T-helper 2 cell treated with Interferon-gamma antibody and Interleukin-4, amounts not matched to agents 100 ng/mL and 5 ng/mL, for 36 hours (primary cell): ENCODE results near the gene SERTAD2. TPM values are rescaled to one million over a fixed set of nuclear protein-coding genes. Genes with fewer than 3 reads are reported as not detected.

Source experiments
- intact Hi-C: fragments of 100-400 bp; cut with micrococcal nuclease; formaldehyde crosslinking; loops from one replicate; pipeline ENCODE4 v1.15.1; 2023
- total RNA-seq: library from RNA; stranded (reverse); gene quantifications from 2 replicates; pipeline ENCODE4 v1.2.3, GENCODE V29; 2022

SERTAD2 gene
- total RNA-seq, 1 donor from 2014 or later: 24.6 TPM

DNA sequence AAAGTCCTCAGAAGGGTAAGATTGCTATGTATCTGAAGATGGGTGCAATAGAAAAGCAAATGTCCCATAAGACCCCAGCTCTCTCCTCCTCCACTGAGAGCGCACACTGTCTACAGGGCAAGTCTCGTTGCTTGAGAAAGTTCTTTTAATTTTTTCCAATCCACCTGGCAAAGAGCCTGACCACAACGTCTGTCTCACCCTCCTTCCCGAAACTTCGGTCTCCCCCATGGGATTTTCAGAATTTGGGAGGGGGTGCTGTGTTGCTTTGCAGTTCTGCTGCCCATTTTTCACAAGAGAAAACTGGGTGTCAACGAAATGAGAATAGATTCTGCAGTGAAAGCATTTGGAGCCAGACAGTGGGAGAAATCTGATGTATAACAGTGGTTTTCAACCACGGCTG is 40.4 kb downstream of the SERTAD2 start:
- intact Hi-C loops: no loop called here

DNA sequence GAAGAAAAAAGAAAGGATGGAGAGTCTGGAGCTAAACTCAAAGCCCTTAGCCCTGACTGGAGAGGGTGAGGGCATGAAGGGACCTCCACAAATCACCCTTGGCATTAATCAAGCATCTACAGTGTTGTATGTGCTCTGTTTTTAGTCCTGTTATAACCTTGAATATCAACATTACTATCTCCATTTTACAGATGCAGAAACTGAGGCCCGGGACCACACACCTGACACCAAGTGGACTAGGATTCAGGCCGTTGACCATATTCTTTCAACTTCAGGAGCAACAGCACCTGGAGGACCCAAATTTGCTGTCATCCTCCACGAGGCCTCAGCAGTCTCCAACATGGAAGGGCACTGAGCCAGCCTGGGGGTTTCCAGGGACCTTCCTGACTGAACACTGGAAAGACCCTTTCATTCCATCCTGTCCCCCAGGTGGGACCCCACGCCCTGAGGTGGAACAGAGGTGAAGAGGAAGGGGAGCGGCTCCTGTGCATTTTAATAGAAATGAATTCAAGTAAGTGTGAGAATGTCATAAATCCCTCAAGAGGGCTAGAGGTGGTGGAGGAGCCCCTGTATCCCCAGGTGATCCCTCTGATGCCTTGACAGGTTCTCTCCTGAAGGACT is 41.0 kb downstream of the SERTAD2 start:
- intact Hi-C loops: no loop called here

DNA sequence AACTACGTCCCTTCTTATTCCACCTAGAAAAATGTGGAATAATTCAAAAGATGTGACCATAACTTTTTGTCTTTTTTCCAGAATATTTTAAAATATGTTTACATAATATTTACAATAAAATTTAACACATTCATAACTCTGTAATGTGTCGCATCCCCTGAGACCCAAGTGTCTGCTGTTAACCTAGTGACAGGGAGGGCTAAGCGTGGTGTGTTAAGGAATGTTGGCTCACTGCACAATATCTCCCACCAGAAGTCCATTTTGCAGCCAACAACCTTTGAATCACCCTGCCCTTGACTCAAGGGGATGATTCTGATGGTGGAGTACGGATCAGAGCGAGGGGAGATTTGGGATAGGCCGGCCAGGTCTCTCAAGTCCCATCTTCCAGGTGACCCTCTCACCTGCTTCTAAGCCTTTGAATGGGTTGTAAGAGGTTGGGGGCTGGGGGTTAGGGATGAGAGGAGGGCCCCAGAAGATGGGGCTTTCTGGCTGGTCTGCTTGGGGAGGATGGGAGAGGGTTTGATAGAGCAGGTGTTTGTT is 43.3 kb downstream of the SERTAD2 start:
- intact Hi-C loops: no loop called here

DNA sequence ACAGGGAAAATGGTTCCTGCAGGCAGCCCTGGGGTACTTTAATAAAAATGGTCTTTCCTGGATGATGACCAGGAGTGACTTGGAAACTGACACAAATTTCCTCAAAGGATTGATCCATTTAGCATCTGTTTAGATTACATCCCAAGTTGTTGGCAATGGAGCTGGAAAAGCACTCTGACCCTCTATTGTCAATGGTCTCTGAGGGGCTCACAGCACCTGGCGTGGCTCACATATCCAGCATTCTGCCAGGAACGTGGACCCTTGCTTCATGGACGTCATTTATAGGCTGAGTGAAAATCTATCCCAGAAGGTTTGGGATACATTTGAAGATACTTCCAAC is 43.8 kb downstream of the SERTAD2 start:
- intact Hi-C loops: loop anchor here (1.0 to 5.0 kb wide), 4 partner anchors 222 to 447 kb away; partner anchors contain the start of genes CEP68 and SLC1A4

DNA sequence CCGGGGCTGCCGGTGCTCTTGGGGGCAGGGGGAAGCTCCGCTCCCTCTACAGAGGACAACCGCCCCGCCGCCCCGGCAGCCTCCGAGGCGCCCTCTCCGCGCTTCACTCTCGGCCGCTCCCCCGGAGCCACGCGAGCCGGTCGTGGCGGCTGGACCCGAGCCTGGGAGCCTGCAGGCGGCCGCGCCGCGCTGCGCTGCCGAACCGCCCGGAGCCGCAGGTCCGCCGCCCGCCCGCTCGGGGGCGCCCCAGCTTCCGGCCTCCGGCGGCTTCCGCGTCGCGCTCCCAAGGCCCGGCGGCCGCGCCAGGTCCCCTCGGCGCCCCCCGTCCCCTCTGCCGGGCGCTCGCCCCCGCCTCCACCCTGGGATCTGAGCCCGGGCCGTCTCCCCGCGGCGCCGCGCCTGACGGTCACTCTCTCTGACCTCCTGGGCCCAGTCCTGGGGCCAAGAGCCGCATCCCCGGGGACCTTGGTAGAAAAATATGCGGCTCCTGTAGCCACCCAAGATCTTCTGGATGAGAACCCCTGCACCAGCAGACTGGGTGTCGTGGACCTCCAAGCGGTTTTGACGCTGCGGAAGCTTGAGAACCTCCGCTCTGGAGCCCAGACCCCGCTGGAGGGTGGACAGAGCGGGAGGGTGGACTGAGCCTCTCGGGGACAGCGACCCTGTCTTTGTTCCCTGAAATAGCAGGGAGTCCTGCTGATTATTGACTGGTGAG is 44.3 kb downstream of the SERTAD2 start:
- intact Hi-C loops: loop anchor here (1.0 to 5.0 kb wide), 4 partner anchors 223 to 448 kb away; partner anchors contain the start of genes CEP68 and SLC1A4

DNA sequence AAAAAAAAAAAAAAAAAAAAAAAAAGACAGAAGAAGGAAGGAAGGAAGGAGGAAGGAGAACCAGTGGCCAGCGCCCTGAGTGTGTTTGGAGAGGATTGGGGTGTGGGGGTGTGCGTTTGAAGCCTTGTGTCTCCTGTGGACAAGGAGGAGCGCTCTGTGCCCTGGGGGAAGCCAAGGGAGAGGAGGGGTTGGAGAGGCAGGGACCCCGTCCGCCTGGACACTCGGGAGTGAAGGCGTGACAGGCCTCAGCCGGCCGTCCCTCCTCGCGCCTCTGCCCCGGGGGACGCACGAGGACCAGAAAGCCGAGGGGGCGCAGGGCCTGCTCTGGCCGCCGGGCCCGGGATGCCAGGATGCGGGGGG is 44.9 kb downstream of the SERTAD2 start:
- intact Hi-C loops: loop anchor here (1.0 to 5.0 kb wide), 4 partner anchors 223 to 448 kb away; partner anchors contain the start of genes CEP68 and SLC1A4

DNA sequence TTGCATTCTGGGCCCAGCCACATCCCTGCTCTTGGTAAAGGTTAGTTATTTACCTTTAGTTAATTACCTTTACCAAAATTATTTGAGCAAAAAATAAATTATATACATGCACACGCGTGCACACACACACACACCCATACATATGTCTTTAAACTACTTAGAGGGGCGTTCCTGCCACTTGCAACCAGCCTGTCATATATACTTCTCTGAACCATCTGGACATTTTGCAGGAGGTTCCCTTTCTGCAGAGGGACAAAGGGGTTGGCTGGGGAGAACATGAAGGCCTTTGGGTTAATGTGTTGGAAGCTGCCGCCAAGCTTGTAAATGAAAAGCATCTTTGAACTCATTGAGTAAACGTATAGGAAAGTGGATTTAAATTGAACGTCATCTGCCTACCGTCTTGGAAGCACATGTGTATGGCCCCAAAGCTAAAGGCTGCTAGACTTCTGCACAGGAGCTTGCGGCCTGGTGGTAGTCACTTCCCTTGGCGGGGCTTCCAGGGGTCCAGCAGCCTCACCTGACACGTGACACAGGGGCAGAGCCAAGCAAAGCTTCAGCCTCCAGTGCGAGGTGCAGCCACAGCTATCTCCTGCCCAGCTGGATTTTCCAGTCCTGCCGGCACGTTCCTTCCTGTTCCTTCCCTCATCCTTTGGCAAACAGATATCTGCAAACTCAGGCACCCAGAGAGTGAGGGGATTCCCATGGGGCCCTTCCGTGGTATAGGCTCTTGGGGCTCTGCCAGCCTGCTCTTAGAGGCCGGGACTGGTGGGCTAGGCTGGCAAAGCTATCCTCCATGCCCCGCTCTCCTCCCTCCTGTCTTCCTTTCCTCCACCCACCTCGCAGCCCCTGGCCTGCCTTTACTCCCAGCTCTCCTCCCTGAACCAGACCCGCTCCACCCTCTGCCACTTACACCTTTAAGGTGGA is 46.1 kb downstream of the SERTAD2 start:
- intact Hi-C loops: loop anchor here (1.0 to 5.0 kb wide), 9 partner anchors 21 to 450 kb away; partner anchors contain the start of genes AFTPH, CEP68, SERTAD2 and SLC1A4

DNA sequence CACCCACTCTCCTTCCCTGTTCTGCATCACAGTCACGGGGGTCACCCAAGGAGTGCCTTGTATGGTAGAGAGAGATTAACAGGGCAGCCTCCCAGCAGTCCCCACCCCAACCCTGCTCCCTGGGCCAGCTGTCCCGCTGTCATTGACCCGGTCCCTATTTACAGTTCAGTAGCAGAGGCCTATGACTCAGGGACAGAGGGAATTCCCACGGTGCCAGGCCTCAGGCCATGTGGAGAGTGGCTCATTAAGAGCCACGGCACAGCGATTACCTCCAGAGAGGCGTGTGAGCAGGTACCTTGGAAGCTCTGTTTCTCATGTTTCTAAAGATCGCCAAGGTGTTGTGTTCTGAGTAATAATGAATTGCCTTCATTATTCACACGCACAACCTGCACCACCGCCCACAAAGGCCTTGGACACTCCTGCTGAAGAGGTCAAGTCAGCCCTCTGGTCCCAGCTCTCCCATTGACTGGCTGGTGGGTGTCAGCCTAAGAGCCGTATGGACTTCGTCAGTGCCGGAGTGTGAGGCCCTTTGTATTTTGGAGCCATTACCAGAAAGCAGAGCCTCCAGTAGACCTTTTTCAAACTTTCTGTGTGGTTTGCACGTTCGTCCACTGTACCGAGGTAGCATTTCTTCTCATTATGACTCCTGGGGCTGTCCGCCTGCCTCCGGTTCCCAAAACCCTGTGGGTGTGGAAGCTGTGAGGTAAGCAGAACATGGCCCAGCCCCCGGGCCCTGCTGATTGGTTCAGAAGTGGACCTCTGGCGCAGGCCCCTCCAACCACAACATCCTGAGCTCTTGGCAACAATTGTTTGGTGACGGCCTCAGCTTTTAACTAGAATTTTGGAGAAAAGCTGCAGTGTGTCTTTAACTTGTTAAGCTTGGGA is 47.0 kb downstream of the SERTAD2 start:
- intact Hi-C loops: loop anchor here (1.0 to 5.0 kb wide), 9 partner anchors 20 to 451 kb away; partner anchors contain the start of genes AFTPH, CEP68, SERTAD2 and SLC1A4

DNA sequence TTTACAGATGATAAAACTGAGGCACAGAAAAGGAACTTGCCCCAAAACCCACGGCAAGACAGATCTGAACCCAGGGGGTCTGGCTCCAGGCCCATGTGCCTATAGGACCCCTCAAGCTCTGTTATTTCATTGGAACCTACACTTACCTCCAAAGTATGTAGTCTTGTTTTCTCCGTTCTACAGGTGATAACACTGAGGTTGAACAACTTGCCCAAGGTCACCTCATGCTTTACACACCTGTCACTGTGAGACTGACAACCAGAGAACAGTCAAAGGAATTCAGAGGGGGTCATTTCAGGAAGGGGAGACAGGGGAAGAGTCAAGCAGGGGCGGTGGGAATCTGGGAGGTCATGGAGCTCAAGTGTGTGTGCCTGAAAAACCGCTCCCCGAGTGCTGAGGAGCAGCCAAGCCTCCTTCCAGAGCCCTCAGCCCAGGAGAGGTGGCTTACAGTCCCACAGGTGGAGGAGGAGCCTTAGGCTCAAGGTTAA is 47.7 kb downstream of the SERTAD2 start:
- intact Hi-C loops: loop anchor here (2.0 to 5.0 kb wide), 7 partner anchors 19 to 451 kb away; partner anchors contain the start of genes CEP68 and SLC1A4

DNA sequence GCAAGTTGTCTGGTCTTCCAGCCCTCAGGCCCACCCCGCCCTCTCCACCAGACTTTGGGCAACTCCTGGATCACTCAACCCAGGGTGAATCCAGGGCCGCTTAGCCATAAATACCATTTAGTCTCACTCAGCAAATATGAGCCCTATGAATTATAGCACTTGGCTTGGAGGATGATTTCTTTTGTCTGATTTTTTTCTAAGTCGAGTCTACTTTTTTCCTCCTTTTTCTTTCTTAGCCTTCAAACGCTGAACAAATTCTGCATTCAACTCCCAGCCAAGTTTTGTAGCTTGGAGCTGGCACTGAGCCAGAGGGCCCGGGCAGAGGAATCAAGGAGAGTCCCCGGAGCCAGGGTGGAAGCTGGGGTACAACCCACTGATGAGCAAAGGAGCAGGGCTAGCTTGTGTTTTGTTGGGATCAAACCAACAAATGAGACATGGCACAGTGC is 48.7 kb downstream of the SERTAD2 start:
- intact Hi-C loops: loop anchor here (5.0 kb wide), 3 partner anchors 227 to 452 kb away; partner anchors contain the start of genes CEP68 and SLC1A4

DNA sequence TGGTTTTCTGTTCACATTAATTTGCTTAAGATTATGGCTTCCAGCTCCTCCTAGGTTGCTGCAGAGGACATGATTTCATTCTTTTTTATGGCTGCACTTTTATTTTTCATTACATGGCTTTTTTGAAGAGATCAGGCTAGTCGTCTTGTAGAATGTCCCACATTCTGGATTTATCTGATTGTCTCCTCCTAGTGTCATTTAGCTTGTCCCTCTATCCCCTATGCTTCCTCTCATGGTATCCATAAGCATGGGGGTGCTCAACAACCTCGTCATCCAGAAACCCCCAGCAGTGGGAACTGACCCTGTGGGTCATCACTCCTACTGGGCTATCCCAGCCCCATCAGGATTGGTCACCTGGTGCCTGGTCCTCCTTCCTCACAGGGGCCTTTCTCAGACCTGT is 49.6 kb downstream of the SERTAD2 start:
- intact Hi-C loops: no loop called here

DNA sequence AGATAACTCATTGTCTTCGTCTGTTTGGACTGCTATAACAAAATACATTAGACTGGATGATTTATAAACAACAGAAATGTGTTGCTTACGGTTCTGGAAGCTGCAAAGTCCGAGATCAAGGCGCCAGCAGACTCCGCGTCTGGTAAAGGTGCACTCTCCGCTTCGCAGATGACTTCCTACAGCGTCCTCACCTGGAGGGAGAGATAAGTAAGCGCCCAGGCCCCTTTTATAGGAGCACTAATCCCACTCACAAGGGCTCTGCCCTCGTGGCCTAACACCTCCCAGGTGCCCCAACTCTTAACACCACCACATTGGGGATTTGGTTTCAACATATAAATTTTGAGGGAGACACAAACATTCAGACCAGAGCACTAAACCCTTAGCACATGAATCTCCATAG is 51.3 kb downstream of the SERTAD2 start:
- intact Hi-C loops: no loop called here

DNA sequence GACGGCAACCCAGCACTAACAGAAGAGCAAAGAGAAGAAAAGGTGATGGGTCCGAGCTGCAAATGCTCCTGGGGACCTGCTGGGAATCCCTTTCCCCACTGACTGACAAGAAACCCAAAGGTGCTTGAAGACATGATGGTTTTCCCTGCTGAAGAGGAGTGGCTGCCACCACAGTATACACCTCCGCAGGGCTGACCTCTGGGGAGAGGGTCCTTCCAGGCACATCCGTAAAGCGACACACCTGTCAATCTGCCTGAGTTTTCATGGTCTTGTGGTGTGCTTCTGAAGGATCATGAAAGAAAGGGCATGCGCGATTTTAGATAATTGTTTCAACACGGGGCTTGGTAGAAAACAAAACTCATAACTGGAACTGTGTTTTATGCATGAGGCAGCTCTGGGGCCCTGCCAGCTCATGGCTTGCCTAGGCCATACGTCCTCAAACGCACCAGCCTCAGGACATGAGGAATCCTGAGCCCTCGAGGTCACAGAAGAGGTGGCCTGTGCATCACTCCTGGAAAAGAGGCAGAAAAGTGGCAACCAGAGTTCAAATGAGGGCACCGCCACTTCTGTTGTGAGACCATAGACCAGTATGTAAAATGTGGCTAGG is 51.8 kb downstream of the SERTAD2 start:
- intact Hi-C loops: no loop called here

DNA sequence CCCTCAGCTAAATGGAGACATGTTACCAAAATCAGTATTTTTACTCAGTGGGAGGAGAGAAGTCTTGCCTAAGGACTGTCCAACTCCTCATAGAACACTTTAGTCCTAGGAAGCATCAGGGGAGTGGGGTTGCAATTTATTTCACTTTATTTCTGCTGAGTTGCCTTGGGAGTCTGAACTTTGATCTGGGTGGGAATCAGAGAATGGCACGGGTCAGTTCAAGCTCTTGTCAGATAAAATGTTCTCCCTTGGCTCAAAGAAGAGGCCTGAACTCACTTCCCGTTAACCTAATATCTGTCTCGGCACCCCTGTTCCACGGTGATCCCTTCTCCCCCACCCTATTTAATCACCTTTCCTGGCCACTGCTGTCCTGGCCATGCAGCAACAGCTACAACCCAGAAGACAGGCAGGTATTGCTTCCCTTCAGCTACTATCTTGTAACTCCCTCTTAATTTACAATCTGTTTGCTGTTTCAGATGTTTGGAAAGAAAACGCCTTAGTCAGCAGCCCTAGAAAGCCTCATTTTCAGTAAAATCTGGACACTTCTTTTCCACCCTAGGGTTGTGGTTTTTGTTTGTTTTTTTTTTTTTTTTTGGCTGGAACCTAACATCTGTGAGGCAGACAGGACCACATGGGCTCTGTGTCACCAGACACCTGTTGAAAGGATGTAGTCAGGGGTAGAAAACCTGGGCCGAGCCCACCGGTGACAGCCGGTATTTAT is 52.5 kb downstream of the SERTAD2 start:
- intact Hi-C loops: no loop called here

DNA sequence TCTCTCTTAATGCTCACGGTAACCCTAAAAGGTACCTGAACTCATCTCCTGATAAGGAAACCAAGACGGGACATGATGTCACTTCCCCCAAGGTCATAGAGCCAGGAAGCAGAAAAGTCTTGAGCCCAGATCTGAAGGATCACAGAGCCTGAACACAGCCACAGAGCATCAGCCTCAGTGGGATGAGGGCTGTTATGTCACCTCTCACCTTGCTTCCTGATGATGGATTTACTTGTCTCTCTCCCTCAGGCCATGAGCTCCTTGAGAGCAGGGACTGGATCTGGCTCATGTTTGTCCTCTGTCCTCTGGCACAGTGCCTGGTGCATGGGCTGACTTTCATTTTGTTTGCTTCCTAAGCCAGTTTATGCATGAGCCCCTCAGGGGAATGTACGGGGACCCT is 54.2 kb downstream of the SERTAD2 start:
- intact Hi-C loops: no loop called here

DNA sequence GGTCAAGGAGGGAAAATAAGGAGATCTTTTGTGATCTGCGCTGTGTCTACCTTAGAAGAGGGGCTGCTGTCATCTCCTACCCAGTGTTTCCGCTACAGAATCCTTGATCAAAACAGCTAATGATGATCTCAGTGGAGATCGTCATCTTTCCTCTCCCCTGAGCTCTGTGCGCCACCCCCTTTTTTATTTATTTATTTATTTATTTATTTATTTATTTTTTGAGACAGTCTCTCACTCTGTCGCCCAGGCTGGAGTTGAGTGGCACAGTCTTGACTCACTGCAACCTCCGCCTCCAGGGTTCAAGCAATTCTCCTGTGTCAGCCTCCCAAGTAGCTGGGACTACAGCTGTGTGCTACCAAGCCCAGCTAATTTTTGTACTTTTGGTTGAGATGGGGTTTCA is 55.5 kb downstream of the SERTAD2 start:
- intact Hi-C loops: no loop called here

DNA sequence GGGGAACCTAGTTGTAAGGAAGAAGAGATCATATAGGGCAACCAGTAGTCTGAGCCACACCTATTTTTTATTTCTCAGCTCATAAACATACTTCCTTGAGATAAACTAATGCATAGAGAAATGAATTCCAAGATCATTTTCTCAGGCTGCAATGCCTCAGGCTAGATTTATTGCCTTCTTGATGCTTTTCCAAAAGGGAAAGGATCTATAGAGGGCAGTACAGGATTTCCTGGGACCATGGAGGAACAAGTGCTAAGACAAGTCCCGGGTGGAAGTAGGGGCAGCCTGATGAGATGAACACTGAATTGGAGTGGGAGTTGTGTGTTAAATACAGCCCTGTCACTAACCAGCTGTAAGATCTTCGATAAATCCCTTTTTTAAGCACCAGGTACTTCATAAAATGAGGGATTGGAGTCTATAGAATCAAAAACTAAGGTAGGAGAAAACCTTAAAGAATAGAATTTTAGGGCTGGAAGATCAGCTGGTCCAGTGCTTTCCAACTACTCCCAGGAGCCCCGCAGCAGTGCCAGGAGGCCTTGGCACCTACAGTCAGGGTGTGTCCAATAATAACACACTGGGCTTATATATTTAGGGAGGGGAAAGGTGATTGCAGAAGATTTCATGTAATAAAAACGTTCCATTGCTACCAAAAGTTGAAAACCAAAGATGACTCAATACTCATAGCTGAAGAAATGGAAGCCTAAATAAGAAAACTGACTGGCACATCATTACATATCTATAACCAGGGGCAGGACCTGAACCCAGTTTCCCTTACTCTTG is 58.1 kb downstream of the SERTAD2 start:
- intact Hi-C loops: no loop called here
